Measurements from ENCODE around the gene ZNF599. TPM values are rescaled to one million over a fixed set of nuclear protein-coding genes. Genes with fewer than 3 reads are reported as not detected.

ZNF599 gene
- total RNA-seq, result 2.9 and 6.6 TPM in 2 replicates

GRCh38 chr19:34772697-34773554 lies at the start of gene ZNF599:
Gene ZNF599, minus strand, starts transcription at chr19:34773215. Its CDS starts 374 bp downstream, at chr19:34772841.

GRCh38 chr19:34733746-34734536 lies 39.1 kb downstream of the ZNF599 start, which contains the start of gene ZNF181:
Gene ZNF181, plus strand, starts transcription at chr19:34734243. Its CDS starts 795 bp downstream, at chr19:34735038.

Other genes starting within 250 kb of the ZNF599 start
- 0.08 TPM in 1 of 2 replicates, not detected in the other for gene SCGB2B2, start 96.1 kb downstream of the ZNF599 start, total RNA-seq
- 4.4 and 4.6 TPM in 2 replicates for gene ZNF302, start 95.5 kb downstream of the ZNF599 start, total RNA-seq
- 3.3 and 4.4 TPM in 2 replicates for gene ZNF181, start 39.0 kb downstream of the ZNF599 start, total RNA-seq
- 1.6 and 2.3 TPM in 2 replicates for gene ZNF30, start 153.7 kb upstream of the ZNF599 start, total RNA-seq
- 1.5 and 2.6 TPM in 2 replicates for gene ZNF792, start 191.0 kb upstream of the ZNF599 start, total RNA-seq
- gene GRAMD1A, start 227.1 kb upstream of the ZNF599 start, total RNA-seq, result 28.2 and 38.1 TPM in 2 replicates

Measured in hair follicular keratinocyte (primary cell).